Liver (tissue), 9 donors: ENCODE data around the gene POLR3A. TPM values are rescaled to one million over a fixed set of nuclear protein-coding genes. Genes with fewer than 3 reads are reported as not detected.

ENCODE experiments used
- DNase-seq: peaks from one replicate; pipeline ENCODE4 v3.0.0-alpha.2; 2017; ENCODE audit warnings: low spot score
- H3K27ac ChIP-seq, 2 donors: one replicate each; pipeline ENCODE4 v1.7.0; 2013; ENCODE audit warnings: inconsistent platforms in 2 of 2, low read length in 2 of 2, control low read depth in 1 of 2, low read depth in 1 of 2, mild to moderate bottlenecking in 1 of 2
- H3K27me3 ChIP-seq, 4 donors: one replicate each; pipeline versions ENCODE4 v1.6.1 to v1.7.0; 2013; ENCODE audit warnings: low read length in 3 of 4, inconsistent platforms in 1 of 4, mild to moderate bottlenecking in 1 of 4, moderate library complexity in 1 of 4; ENCODE audit not compliant: control insufficient read depth in 4 of 4, insufficient read depth in 4 of 4
- H3K36me3 ChIP-seq, 4 donors: one replicate each; pipeline versions ENCODE4 v1.6.1 to v1.7.0; 2013; ENCODE audit warnings: low read length in 3 of 4, mild to moderate bottlenecking in 3 of 4, low read depth in 1 of 4, moderate library complexity in 1 of 4; ENCODE audit not compliant: control insufficient read depth in 4 of 4, insufficient read depth in 3 of 4
- H3K4me1 ChIP-seq, 4 donors: one replicate each; pipeline versions ENCODE4 v1.6.1 to v1.7.0; 2013; ENCODE audit warnings: low read length in 3 of 4, mild to moderate bottlenecking in 3 of 4, moderate library complexity in 1 of 4; ENCODE audit not compliant: control insufficient read depth in 4 of 4, insufficient read depth in 4 of 4
- H3K4me3 ChIP-seq, 3 donors: one replicate each; pipeline versions ENCODE4 v1.6.1 to v1.7.0; 2013; ENCODE audit warnings: low read length in 3 of 3, control low read depth in 1 of 3, low read depth in 1 of 3, mild to moderate bottlenecking in 1 of 3
- H3K9ac ChIP-seq, 2 donors: one replicate each; pipeline ENCODE4 v1.7.0; 2013; ENCODE audit warnings: low read length in 2 of 2, mild to moderate bottlenecking in 2 of 2, moderate library complexity in 2 of 2, control low read depth in 1 of 2, low read depth in 1 of 2
- H3K9me3 ChIP-seq, 4 donors: one replicate each; pipeline versions ENCODE4 v1.6.1 to v1.7.0; 2013; ENCODE audit warnings: low read length in 3 of 4; ENCODE audit not compliant: control insufficient read depth in 4 of 4
- CTCF ChIP-seq: fragments of 150-350 bp; IDR thresholded peaks from 2 replicates; pipeline ENCODE4 v1.5.1; 2017; ENCODE audit warnings: improper control_type of control experiment, low read depth, low read length; ENCODE audit not compliant: missing input control
- EGR1 ChIP-seq, 2 donors: IDR thresholded peaks; 2 replicates each; pipeline ENCODE4 v1.6.1; 2016 to 2018; ENCODE audit warnings: antibody characterized with exemption in 2 of 2, low read depth in 2 of 2
- FOXA1 ChIP-seq: IDR thresholded peaks from 2 replicates; pipeline ENCODE4 v1.6.1; 2016; ENCODE audit warnings: antibody characterized with exemption
- FOXA2 ChIP-seq: IDR thresholded peaks from 2 replicates; pipeline ENCODE4 v1.6.1; 2016; ENCODE audit warnings: antibody characterized with exemption
- GABPA ChIP-seq, 2 donors: IDR thresholded peaks in 1 of 2; conservative IDR thresholded peaks in 1 of 2; 2 replicates each; pipeline ENCODE4 v1.6.1; 2016; ENCODE audit warnings: antibody characterized with exemption in 2 of 2, mild to moderate bottlenecking in 1 of 2, moderate library complexity in 1 of 2
- JUND ChIP-seq, 2 donors: IDR thresholded peaks; 2 replicates each; pipeline ENCODE4 v1.6.1; 2016; ENCODE audit warnings: antibody characterized with exemption in 2 of 2
- REST ChIP-seq: IDR thresholded peaks from 2 replicates; pipeline ENCODE4 v1.6.1; 2016; ENCODE audit warnings: antibody characterized with exemption, mild to moderate bottlenecking
- RXRA ChIP-seq, 2 donors: IDR thresholded peaks; 2 replicates each; pipeline ENCODE4 v1.6.1; 2017 to 2018; ENCODE audit warnings: antibody characterized with exemption in 2 of 2, mild to moderate bottlenecking in 1 of 2
- SP1 ChIP-seq: IDR thresholded peaks from 2 replicates; pipeline ENCODE4 v1.6.1; 2018; ENCODE audit warnings: antibody characterized with exemption, mild to moderate bottlenecking
- TAF1 ChIP-seq: conservative IDR thresholded peaks from 2 replicates; pipeline ENCODE4 v1.6.1; 2016; ENCODE audit warnings: antibody characterized with exemption, mild to moderate bottlenecking
- ZBTB33 ChIP-seq: IDR thresholded peaks from 2 replicates; pipeline ENCODE4 v1.6.1; 2016; ENCODE audit warnings: antibody characterized with exemption
- WGBS: extraction: QIAGEN DNeasy Blood & Tissue Kit; methylation state at CpG from one replicate; pipeline ENCODE4 v1.1.7; 2013; 5-methylcytosine and 5-hydroxymethylcytosine counted together
- polyA plus RNA-seq, 2 donors: library from polyadenylated mRNA; stranded (reverse) in 1 of 2; unstranded in 1 of 2; fragments of 200-250 nt in 1 of 2; fragments of >200 nt in 1 of 2; fragmentation: Nextera tagmentation in 1 of 2; extraction: Ambion mirVana in 1 of 2; gene quantifications; one replicate each; pipeline versions ENCODE4 v1.2.1 to v1.2.3, GENCODE V29; 2013 to 2015
- total RNA-seq, 2 donors: library from RNA; depleted of rRNA; stranded (reverse); fragments of >200 nt; gene quantifications; one replicate each; pipeline ENCODE4 v1.2.3, GENCODE V29; 2014
- donor health status: healthy.
- donor health status: healthy.
- donor health status: healthy.
- donor health status: healthy.
- donor health status: healthy.

Gene POLR3A
- total and polyA plus RNA-seq, 4 donors, result 3.2 to 9.6 (median 5.5) TPM

GRCh38 chr10:78042058-78042751 lies 12.9 kb upstream of the POLR3A start:
- TF ChIP-seq SP1, result no peak
- Histone ChIP-seq H3K9ac (no peak overlapping the region), H3K27me3 (no peaks in the 10 kb centered on the region), H3K27ac (no peak overlapping the region), H3K36me3 (peaks cover 10 to 55% (median 43%) of the 10 kb centered on the region in 4 donors), H3K4me1 (no peaks in the 10 kb centered on the region), H3K4me3 (no peak overlapping the region), H3K9me3 (no peaks in the 10 kb centered on the region)
- 86% methylated on average over 2 of the region's 2 CpGs for whole genome bisulfite sequencing
- DNase-seq, result no peak

GRCh38 chr10:78041170-78042057 lies 12.1 kb upstream of the POLR3A start:
- H3K9me3 ChIP-seq, result no peaks in the 10 kb centered on the region
- peaks cover 10 to 62% (median 51%) of the 10 kb centered on the region in 4 donors for H3K36me3 ChIP-seq
- TF ChIP-seq EGR1 (IDR thresholded peaks at IDR 0.05; ENCODE audit: low read depth in 2 of 2) (no peak), FOXA2 (no peak)
- no peak for DNase-seq
- WGBS, result 85% methylated on average over 5 of the region's 5 CpGs
- H3K9ac ChIP-seq, result no peak overlapping the region
- H3K27ac ChIP-seq, result no peak overlapping the region
- H3K4me3 ChIP-seq, result no peak overlapping the region
- no peaks in the 10 kb centered on the region for H3K27me3 ChIP-seq
- H3K4me1 ChIP-seq, result no peaks in the 10 kb centered on the region

GRCh38 chr10:78039743-78040142 lies 10.4 kb upstream of the POLR3A start:
- peaks cover 20 to 72% (median 62%) of the 10 kb centered on the region in 4 donors for H3K36me3 ChIP-seq
- H3K9me3 ChIP-seq, result no peaks in the 10 kb centered on the region
- WGBS, result 88% methylated on average over 3 of the region's 3 CpGs
- no peaks in the 10 kb centered on the region for H3K27me3 ChIP-seq
- no peak for DNase-seq
- no peak overlapping the region for H3K27ac ChIP-seq
- no peak for TF ChIP-seq CTCF
- TF ChIP-seq TAF1, result no peak
- no peak overlapping the region for H3K9ac ChIP-seq
- no peak overlapping the region for H3K4me3 ChIP-seq
- H3K4me1 ChIP-seq, result peaks cover 0 to 5% (median 3%) of the 10 kb centered on the region in 4 donors

- Histone ChIP-seq H3K4me3 (no peak overlapping the region), H3K9me3 (no peaks in the 10 kb centered on the region), H3K36me3 (peaks cover 20 to 72% (median 62%) of the 10 kb centered on the region in 4 donors), H3K4me1 (peaks cover 0 to 11% (median 5%) of the 10 kb centered on the region in 4 donors), H3K27me3 (no peaks in the 10 kb centered on the region), H3K9ac (no peak overlapping the region), H3K27ac (no peak overlapping the region)
- WGBS, result 94% methylated on average over 5 of the region's 5 CpGs
- no peak for DNase-seq
- TF ChIP-seq FOXA2, result no peak
- TF ChIP-seq GABPA (IDR thresholded peaks at IDR 0.05 in 1 of 2, conservative IDR thresholded peaks at IDR 0.05 in 1 of 2), result no peak
- no peak for TF ChIP-seq RXRA (IDR thresholded peaks at IDR 0.05)
- TF ChIP-seq JUND (IDR thresholded peaks at IDR 0.05), result no peak
- TF ChIP-seq REST, result no peak
- TF ChIP-seq ZBTB33, result no peak
- no peak for TF ChIP-seq FOXA1
These were observed 9.7 kb upstream of the POLR3A start for GRCh38 chr10:78038791-78039547.
